Endothelial cell of umbilical vein (primary cell): ENCODE measurements around the gene CHIC2. TPM values are rescaled to one million over a fixed set of nuclear protein-coding genes. Genes with fewer than 3 reads are reported as not detected.

Experiments
- BruUV-seq: library from RNA; stranded (reverse); fragments of 400-500 nt; replicated peaks from 2 replicates; lab custom pipeline; 2021; lab: Mats Ljungman, UMichigan
- CTCF ChIA-PET: fragments of 300-600, 350-600 bp; sonication (Branson Sonifier 250); formaldehyde crosslinking; loops from one replicate; lab custom pipeline; 2021; ENCODE audit warnings: antibody characterized with exemption, inconsistent platforms; lab: Charles Lee
- POLR2A ChIA-PET: fragments of 300-600, 350-600 bp; sonication (Branson Sonifier 250); formaldehyde crosslinking; loops from one replicate; lab custom pipeline; 2021; ENCODE audit warnings: antibody characterized with exemption, inconsistent platforms; lab: Charles Lee
- DNase-seq: peaks from one replicate; pipeline ENCODE4 v3.0.0-alpha.2; 2011; ENCODE audit warnings: low read depth, low spot score
- FAIRE-seq: peaks from 2 replicates; lab custom pipeline; 2011; peaks lifted over from hg19 to GRCh38; lab: Jason Lieb, UNC
- H2AFZ ChIP-seq: 2 replicates; pipeline ENCODE4 v1.6.0; 2012; ENCODE audit warnings: low read depth, low read length, control low read depth, inconsistent platforms
- H3K27ac ChIP-seq: 2 replicates; pipeline ENCODE4 v1.5.1; 2011; ENCODE audit warnings: low read depth, mild to moderate bottlenecking, control low read depth, low read length, moderate library complexity; ENCODE audit not compliant: insufficient read depth
- H3K27me3 ChIP-seq, 2 experiments: 2 replicates each; pipeline versions ENCODE4 v1.6.0 to v1.6.1; 2011; ENCODE audit warnings: low read length in 2 of 2, mixed read lengths in 1 of 2; ENCODE audit not compliant: control insufficient read depth in 2 of 2, insufficient read depth in 2 of 2
- H3K36me3 ChIP-seq, 2 experiments: 2 replicates in 1 of 2; 3 replicates in 1 of 2; pipeline ENCODE4 v1.5.1; 2011; ENCODE audit warnings: low read length in 2 of 2, mild to moderate bottlenecking in 1 of 2, moderate library complexity in 1 of 2; ENCODE audit not compliant: control insufficient read depth in 2 of 2, insufficient read depth in 2 of 2; ENCODE audit errors: extremely low read depth in 1 of 2
- H3K4me1 ChIP-seq: 3 replicates; pipeline ENCODE4 v1.5.1; 2011; ENCODE audit warnings: mild to moderate bottlenecking, low read length; ENCODE audit not compliant: control insufficient read depth, insufficient read depth; ENCODE audit errors: extremely low read depth
- H3K4me2 ChIP-seq: 2 replicates; pipeline ENCODE4 v1.6.1; 2011; ENCODE audit warnings: low read length, control low read depth, mixed read lengths; ENCODE audit not compliant: insufficient read depth
- H3K4me3 ChIP-seq, 3 experiments: fragments of 200-600 bp in 1 of 3; sonication (generic), shearing (Covaris generic) in 1 of 3; replicated peaks in 1 of 3; 2 replicates each; pipeline ENCODE4 v1.5.1; 2011 to 2016; ENCODE audit warnings: control low read depth in 3 of 3, low read length in 3 of 3, mild to moderate bottlenecking in 2 of 3, inconsistent platforms in 1 of 3, low read depth in 1 of 3, moderate library complexity in 1 of 3; ENCODE audit not compliant: insufficient read depth in 1 of 3
- H3K79me2 ChIP-seq: 2 replicates; pipeline ENCODE4 v1.6.0; 2012; ENCODE audit warnings: low read length, inconsistent platforms; ENCODE audit not compliant: control insufficient read depth, insufficient read depth
- H3K9ac ChIP-seq: replicated peaks from 2 replicates; pipeline ENCODE3; 2011; ENCODE audit warnings: low read length, control low read depth; ENCODE audit not compliant: insufficient read depth; ENCODE audit errors: extremely low read depth
- H3K9me1 ChIP-seq: replicated peaks from 3 replicates; pipeline ENCODE4 v1.6.0; 2011; ENCODE audit warnings: mild to moderate bottlenecking, low read length; ENCODE audit not compliant: control insufficient read depth, insufficient read depth; ENCODE audit errors: extremely low read depth
- H3K9me3 ChIP-seq: replicated peaks from 2 replicates; pipeline ENCODE4 v1.5.1; 2012; ENCODE audit warnings: low read length, inconsistent platforms; ENCODE audit not compliant: control insufficient read depth, insufficient read depth
- H4K20me1 ChIP-seq: replicated peaks from 2 replicates; pipeline ENCODE3; 2011; ENCODE audit warnings: mild to moderate bottlenecking, low read length; ENCODE audit not compliant: control insufficient read depth, insufficient read depth; ENCODE audit errors: extremely low read depth
- EZH2 ChIP-seq: IDR thresholded peaks from 2 replicates; pipeline ENCODE4 v1.6.1; 2012; ENCODE audit warnings: borderline replicate concordance, low read depth, mild to moderate bottlenecking, moderate library complexity, low read length, inconsistent platforms; ENCODE audit not compliant: severe bottlenecking
- FOS ChIP-seq: IDR thresholded peaks from 2 replicates; pipeline ENCODE4 v1.6.1; 2011; ENCODE audit warnings: mild to moderate bottlenecking, low read length, moderate library complexity, borderline replicate concordance; ENCODE audit not compliant: insufficient read depth
- GATA2 ChIP-seq: IDR thresholded peaks from 2 replicates; pipeline ENCODE4 v1.7.0; 2011; ENCODE audit warnings: low read depth, mild to moderate bottlenecking, moderate library complexity, mixed read lengths, low read length; ENCODE audit not compliant: insufficient read length, insufficient read depth
- JUN ChIP-seq: IDR thresholded peaks from 2 replicates; pipeline ENCODE4 v1.6.1; 2011; ENCODE audit warnings: borderline replicate concordance, low read depth; ENCODE audit not compliant: insufficient read length, insufficient read depth
- MYC ChIP-seq: IDR thresholded peaks from one replicate; pipeline ENCODE4 v1.6.1; 2011; ENCODE audit warnings: mild to moderate bottlenecking, low read depth, low read length
- POLR2A ChIP-seq: IDR thresholded peaks from 2 replicates; pipeline ENCODE4 v1.6.1; 2012; ENCODE audit warnings: low read depth, mild to moderate bottlenecking, control low read depth, low read length
- POLR2AphosphoS5 ChIP-seq: IDR thresholded peaks from 2 replicates; pipeline ENCODE4 v1.6.1; 2012; ENCODE audit warnings: low read depth, mild to moderate bottlenecking, control low read depth, low read length, moderate library complexity; ENCODE audit not compliant: insufficient read depth
- dilution Hi-C: fragments of 300-500 bp; cut with MboI; formaldehyde crosslinking; loops from one replicate; pipeline ENCODE4 v1.15.0; 2019; ENCODE audit warnings: low sequenced_read_pairs; ENCODE audit not compliant: extremely low pct_ligation_motif_present
- intact Hi-C: fragments of 100-400 bp; cut with micrococcal nuclease; formaldehyde crosslinking; loops from one replicate; pipeline ENCODE4 v1.10.0; 2022
- polyA plus RNA-seq, 4 experiments: library from polyadenylated mRNA; depleted of rRNA in 3 of 4; stranded (reverse) in 3 of 4; unstranded in 1 of 4; fragments of >200 nt; gene quantifications; 2 replicates each; pipeline versions ENCODE4 v1.2.1 to v1.2.3, GENCODE V29; 2011 to 2012; ENCODE audit warnings: missing spikeins in 1 of 4
- total RNA-seq: library from RNA; stranded (reverse); gene quantifications from 2 replicates; pipeline ENCODE4 v1.2.3, GENCODE V29; 2021
- TF ChIP-seq, protein P1 (sequence below), 2 donors: IDR thresholded peaks; 1 replicate in 1 of 2; 2 replicates in 1 of 2; pipeline ENCODE4 v1.5.1; 2011; ENCODE audit warnings: low read length in 2 of 2, mild to moderate bottlenecking in 2 of 2, moderate library complexity in 2 of 2, control low read depth in 1 of 2, inconsistent platforms in 1 of 2, low read depth in 1 of 2; ENCODE audit not compliant: insufficient read depth in 1 of 2; ENCODE audit errors: extremely low read depth in 1 of 2

Gene CHIC2
- total and polyA plus RNA-seq, 2 donors (not counting 3 experiments of a cell fraction or from before 2014, with no cell fraction given), result 27.4 to 43.3 TPM

DNA sequence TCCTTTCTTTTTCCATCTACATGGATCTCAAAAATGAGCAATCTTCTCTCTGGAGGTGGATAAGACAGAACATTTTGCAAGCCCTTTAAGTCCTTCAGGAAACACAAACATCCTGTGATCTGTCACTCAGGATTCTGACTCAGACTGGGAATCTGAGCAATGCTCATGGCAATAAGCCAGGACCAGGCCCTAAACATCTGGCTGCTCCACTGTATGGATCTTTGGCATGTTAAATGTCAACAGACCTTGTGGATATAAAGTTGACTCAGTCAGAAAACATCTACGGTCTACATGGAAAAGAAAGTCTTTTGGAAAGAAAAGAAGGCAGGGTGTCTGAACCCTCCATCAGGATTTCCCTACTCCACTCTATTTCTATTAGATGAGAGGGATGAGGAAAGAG, 17.8 kb upstream of the CHIC2 start:
- FAIRE-seq (peak; percentile 93), DNase-seq (peak; percentile 96)
- no TSS peak for BruUV-seq
- H3K4me3 ChIP-seq, result peak overlapping the region in 1 of 3 experiments; percentile 20
- peak overlapping the region; percentile 77 for H3K27ac ChIP-seq
- no peak for TF ChIP-seq MYC
- peak; percentile 67 for TF ChIP-seq POLR2A
- peak; percentile 99 for TF ChIP-seq FOS
- TF ChIP-seq JUN, result peak; percentile 90
- no peak for TF ChIP-seq EZH2
- TF ChIP-seq GATA2, result peak; percentile 86
- TF ChIP-seq POLR2AphosphoS5, result peak; percentile 99
- TF ChIP-seq, protein P1, sequence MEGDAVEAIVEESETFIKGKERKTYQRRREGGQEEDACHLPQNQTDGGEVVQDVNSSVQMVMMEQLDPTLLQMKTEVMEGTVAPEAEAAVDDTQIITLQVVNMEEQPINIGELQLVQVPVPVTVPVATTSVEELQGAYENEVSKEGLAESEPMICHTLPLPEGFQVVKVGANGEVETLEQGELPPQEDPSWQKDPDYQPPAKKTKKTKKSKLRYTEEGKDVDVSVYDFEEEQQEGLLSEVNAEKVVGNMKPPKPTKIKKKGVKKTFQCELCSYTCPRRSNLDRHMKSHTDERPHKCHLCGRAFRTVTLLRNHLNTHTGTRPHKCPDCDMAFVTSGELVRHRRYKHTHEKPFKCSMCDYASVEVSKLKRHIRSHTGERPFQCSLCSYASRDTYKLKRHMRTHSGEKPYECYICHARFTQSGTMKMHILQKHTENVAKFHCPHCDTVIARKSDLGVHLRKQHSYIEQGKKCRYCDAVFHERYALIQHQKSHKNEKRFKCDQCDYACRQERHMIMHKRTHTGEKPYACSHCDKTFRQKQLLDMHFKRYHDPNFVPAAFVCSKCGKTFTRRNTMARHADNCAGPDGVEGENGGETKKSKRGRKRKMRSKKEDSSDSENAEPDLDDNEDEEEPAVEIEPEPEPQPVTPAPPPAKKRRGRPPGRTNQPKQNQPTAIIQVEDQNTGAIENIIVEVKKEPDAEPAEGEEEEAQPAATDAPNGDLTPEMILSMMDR (IDR thresholded peaks at IDR 0.05; ENCODE audit: extremely low read depth in 1 of 2, insufficient read depth in 1 of 2, low read depth in 1 of 2, low read length in 2 of 2), result no peak
- intact Hi-C loops, result loop anchor here (1.0 to 5.0 kb wide), 3 partner anchors 9 to 980 kb away; no protein-coding TSS in a partner anchor
- no peaks in the 10 kb centered on the region for H4K20me1 ChIP-seq
- no peaks in the 10 kb centered on the region for H3K9me3 ChIP-seq
- peak overlapping the region; percentile 73 for H3K4me2 ChIP-seq
- CTCF ChIA-PET, result no interaction called here
- peak overlapping the region; percentile 34 for H3K9ac ChIP-seq
- H3K27me3 ChIP-seq, result no peaks in the 10 kb centered on the region
- peaks cover 39% of the 10 kb centered on the region for H3K4me1 ChIP-seq
- H3K36me3 ChIP-seq, result no peaks in the 10 kb centered on the region
- POLR2A ChIA-PET, result interaction anchor here (1.2 kb wide), 1 partner anchor 15 kb away, joined by 4 read pairs; no protein-coding TSS in a partner anchor
- dilution Hi-C loops, result no loop called here
- H2AFZ ChIP-seq, result no peak overlapping the region
- no peaks in the 10 kb centered on the region for H3K9me1 ChIP-seq
- H3K79me2 ChIP-seq, result no peaks in the 10 kb centered on the region
